ENCODE data around the gene EYS. TPM values are rescaled to one million over a fixed set of nuclear protein-coding genes. Genes with fewer than 3 reads are reported as not detected.

The EYS gene
- total and polyA plus RNA-seq, 4 donors, result 0.08 to 0.63 (median 0.36) TPM

DNA sequence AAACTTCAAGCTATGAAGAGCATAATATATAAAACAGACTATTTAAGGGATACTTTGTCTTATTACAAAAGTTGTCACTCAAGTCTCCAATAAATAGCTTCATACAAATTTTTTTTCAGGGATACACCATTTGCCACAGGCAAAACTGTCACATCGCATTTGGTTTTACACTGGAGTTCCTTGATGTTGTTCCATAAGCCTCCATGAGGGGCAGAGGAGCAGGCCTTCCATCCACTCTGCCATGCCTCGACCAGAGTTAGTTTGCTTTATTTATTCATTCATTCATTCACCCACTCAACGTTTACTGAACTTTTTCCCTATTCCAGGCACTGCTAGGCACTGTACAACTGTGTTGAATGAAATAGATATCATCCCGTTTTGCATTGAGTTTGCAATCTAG is 1824.8 kb downstream of the EYS start:
- Histone ChIP-seq H3K4me1 (ENCODE audit: control insufficient read depth in 4 of 4, insufficient read depth in 4 of 4, low read length in 3 of 4) (no peaks in the 10 kb centered on the region), H3K27me3 (ENCODE audit: control insufficient read depth in 4 of 4, insufficient read depth in 4 of 4, low read length in 3 of 4) (peaks cover 0 to under 1% (median 0%) of the 10 kb centered on the region in 4 donors), H3K27ac (ENCODE audit: low read depth in 1 of 2, low read length in 2 of 2) (no peak overlapping the region), H3K36me3 (ENCODE audit: control insufficient read depth in 4 of 4, insufficient read depth in 3 of 4, low read depth in 1 of 4, low read length in 3 of 4) (no peaks in the 10 kb centered on the region), H3K9me3 (ENCODE audit: control insufficient read depth in 4 of 4, low read length in 3 of 4) (peaks cover 0 to 5% (median 2%) of the 10 kb centered on the region in 4 donors), H3K4me3 (ENCODE audit: low read depth in 1 of 3, low read length in 3 of 3) (no peak overlapping the region), H3K9ac (ENCODE audit: low read depth in 1 of 2, low read length in 2 of 2) (no peak overlapping the region)
- no peak for DNase-seq (ENCODE audit: low spot score)
- 47% methylated on average over 4 of the region's 4 CpGs for WGBS
- TF ChIP-seq, protein P1, sequence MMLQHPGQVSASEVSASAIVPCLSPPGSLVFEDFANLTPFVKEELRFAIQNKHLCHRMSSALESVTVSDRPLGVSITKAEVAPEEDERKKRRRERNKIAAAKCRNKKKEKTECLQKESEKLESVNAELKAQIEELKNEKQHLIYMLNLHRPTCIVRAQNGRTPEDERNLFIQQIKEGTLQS (IDR thresholded peaks at IDR 0.05), result no peak
- TF ChIP-seq YY1 (IDR thresholded peaks at IDR 0.05) (no peak), JUND (IDR thresholded peaks at IDR 0.05) (no peak), RAD21 (IDR thresholded peaks at IDR 0.05) (no peak), GABPA (IDR thresholded peaks at IDR 0.05 in 1 of 2, conservative IDR thresholded peaks at IDR 0.05 in 1 of 2) (no peak), SP1 (IDR thresholded peaks at IDR 0.05) (no peak), NR2F2 (IDR thresholded peaks at IDR 0.05) (no peak), HNF4A (conservative IDR thresholded peaks at IDR 0.05) (no peak)
- TF ChIP-seq, protein P2, sequence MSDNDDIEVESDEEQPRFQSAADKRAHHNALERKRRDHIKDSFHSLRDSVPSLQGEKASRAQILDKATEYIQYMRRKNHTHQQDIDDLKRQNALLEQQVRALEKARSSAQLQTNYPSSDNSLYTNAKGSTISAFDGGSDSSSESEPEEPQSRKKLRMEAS (IDR thresholded peaks at IDR 0.05), result no peak
- TF ChIP-seq, protein P3, sequence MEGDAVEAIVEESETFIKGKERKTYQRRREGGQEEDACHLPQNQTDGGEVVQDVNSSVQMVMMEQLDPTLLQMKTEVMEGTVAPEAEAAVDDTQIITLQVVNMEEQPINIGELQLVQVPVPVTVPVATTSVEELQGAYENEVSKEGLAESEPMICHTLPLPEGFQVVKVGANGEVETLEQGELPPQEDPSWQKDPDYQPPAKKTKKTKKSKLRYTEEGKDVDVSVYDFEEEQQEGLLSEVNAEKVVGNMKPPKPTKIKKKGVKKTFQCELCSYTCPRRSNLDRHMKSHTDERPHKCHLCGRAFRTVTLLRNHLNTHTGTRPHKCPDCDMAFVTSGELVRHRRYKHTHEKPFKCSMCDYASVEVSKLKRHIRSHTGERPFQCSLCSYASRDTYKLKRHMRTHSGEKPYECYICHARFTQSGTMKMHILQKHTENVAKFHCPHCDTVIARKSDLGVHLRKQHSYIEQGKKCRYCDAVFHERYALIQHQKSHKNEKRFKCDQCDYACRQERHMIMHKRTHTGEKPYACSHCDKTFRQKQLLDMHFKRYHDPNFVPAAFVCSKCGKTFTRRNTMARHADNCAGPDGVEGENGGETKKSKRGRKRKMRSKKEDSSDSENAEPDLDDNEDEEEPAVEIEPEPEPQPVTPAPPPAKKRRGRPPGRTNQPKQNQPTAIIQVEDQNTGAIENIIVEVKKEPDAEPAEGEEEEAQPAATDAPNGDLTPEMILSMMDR (IDR thresholded peaks at IDR 0.05; ENCODE audit: low read depth, low read length, missing input control), result no peak

DNA sequence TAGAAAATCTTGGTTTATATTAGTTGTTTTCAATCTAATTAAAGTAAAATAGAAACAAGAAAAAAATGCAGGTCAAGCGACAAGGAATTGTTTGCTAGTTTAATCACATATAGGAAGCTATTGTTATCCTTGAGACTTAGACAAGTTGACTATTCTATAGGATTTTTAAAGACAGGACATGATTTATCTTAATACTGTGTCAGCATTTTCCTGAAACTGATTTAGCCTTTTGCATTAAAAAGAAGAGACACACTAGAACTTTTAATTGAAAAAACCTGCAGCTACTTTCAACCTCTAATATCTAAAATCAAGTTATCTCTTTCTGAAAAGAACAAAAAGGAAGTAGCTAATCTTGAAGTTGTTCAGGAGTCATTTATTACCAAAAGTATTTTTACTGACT is 1825.2 kb downstream of the EYS start:
- H3K4me3 ChIP-seq (ENCODE audit: low read depth in 1 of 3, low read length in 3 of 3), result no peak overlapping the region
- H3K4me1 ChIP-seq (ENCODE audit: control insufficient read depth in 4 of 4, insufficient read depth in 4 of 4, low read length in 3 of 4), result no peaks in the 10 kb centered on the region
- H3K9me3 ChIP-seq (ENCODE audit: control insufficient read depth in 4 of 4, low read length in 3 of 4), result peaks cover 0 to 5% (median 2%) of the 10 kb centered on the region in 4 donors
- WGBS, result 81% methylated on average over 1 of the region's 1 CpG
- no peak overlapping the region for H3K9ac ChIP-seq (ENCODE audit: low read depth in 1 of 2, low read length in 2 of 2)
- H3K36me3 ChIP-seq (ENCODE audit: control insufficient read depth in 4 of 4, insufficient read depth in 3 of 4, low read depth in 1 of 4, low read length in 3 of 4), result no peaks in the 10 kb centered on the region
- H3K27me3 ChIP-seq (ENCODE audit: control insufficient read depth in 4 of 4, insufficient read depth in 4 of 4, low read length in 3 of 4), result no peaks in the 10 kb centered on the region
- DNase-seq (ENCODE audit: low spot score), result no peak
- H3K27ac ChIP-seq (ENCODE audit: low read depth in 1 of 2, low read length in 2 of 2), result no peak overlapping the region
- TF ChIP-seq, protein P4, sequence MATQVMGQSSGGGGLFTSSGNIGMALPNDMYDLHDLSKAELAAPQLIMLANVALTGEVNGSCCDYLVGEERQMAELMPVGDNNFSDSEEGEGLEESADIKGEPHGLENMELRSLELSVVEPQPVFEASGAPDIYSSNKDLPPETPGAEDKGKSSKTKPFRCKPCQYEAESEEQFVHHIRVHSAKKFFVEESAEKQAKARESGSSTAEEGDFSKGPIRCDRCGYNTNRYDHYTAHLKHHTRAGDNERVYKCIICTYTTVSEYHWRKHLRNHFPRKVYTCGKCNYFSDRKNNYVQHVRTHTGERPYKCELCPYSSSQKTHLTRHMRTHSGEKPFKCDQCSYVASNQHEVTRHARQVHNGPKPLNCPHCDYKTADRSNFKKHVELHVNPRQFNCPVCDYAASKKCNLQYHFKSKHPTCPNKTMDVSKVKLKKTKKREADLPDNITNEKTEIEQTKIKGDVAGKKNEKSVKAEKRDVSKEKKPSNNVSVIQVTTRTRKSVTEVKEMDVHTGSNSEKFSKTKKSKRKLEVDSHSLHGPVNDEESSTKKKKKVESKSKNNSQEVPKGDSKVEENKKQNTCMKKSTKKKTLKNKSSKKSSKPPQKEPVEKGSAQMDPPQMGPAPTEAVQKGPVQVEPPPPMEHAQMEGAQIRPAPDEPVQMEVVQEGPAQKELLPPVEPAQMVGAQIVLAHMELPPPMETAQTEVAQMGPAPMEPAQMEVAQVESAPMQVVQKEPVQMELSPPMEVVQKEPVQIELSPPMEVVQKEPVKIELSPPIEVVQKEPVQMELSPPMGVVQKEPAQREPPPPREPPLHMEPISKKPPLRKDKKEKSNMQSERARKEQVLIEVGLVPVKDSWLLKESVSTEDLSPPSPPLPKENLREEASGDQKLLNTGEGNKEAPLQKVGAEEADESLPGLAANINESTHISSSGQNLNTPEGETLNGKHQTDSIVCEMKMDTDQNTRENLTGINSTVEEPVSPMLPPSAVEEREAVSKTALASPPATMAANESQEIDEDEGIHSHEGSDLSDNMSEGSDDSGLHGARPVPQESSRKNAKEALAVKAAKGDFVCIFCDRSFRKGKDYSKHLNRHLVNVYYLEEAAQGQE (IDR thresholded peaks at IDR 0.05), result no peak
- TF ChIP-seq JUND (IDR thresholded peaks at IDR 0.05) (no peak), NR2F2 (IDR thresholded peaks at IDR 0.05) (no peak), SP1 (IDR thresholded peaks at IDR 0.05) (no peak), EGR1 (IDR thresholded peaks at IDR 0.05; ENCODE audit: low read depth in 2 of 2) (no peak), HNF4A (conservative IDR thresholded peaks at IDR 0.05) (no peak), RAD21 (IDR thresholded peaks at IDR 0.05) (no peak), HNF4G (IDR thresholded peaks at IDR 0.05) (no peak), GABPA (IDR thresholded peaks at IDR 0.05 in 1 of 2, conservative IDR thresholded peaks at IDR 0.05 in 1 of 2) (no peak), FOXA1 (IDR thresholded peaks at IDR 0.05) (no peak), FOXA2 (IDR thresholded peaks at IDR 0.05) (no peak), RXRA (IDR thresholded peaks at IDR 0.05) (no peak), YY1 (IDR thresholded peaks at IDR 0.05) (no peak), TAF1 (conservative IDR thresholded peaks at IDR 0.05) (no peak)
- TF ChIP-seq, protein P5, sequence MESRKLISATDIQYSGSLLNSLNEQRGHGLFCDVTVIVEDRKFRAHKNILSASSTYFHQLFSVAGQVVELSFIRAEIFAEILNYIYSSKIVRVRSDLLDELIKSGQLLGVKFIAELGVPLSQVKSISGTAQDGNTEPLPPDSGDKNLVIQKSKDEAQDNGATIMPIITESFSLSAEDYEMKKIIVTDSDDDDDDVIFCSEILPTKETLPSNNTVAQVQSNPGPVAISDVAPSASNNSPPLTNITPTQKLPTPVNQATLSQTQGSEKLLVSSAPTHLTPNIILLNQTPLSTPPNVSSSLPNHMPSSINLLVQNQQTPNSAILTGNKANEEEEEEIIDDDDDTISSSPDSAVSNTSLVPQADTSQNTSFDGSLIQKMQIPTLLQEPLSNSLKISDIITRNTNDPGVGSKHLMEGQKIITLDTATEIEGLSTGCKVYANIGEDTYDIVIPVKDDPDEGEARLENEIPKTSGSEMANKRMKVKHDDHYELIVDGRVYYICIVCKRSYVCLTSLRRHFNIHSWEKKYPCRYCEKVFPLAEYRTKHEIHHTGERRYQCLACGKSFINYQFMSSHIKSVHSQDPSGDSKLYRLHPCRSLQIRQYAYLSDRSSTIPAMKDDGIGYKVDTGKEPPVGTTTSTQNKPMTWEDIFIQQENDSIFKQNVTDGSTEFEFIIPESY (IDR thresholded peaks at IDR 0.05), result no peak
- TF ChIP-seq, protein P1 (IDR thresholded peaks at IDR 0.05), result no peak
- TF ChIP-seq, protein P2 (IDR thresholded peaks at IDR 0.05), result no peak
- TF ChIP-seq, protein P3 (IDR thresholded peaks at IDR 0.05; ENCODE audit: low read depth, low read length, missing input control), result no peak
